ENCODE results near the gene MARS1.
A peak's percentile ranks its signal among the peaks of the same experiment; 100 is the strongest.

The MARS1 gene

GRCh38 chr12:57446292-57446960, 41.4 kb upstream of the MARS1 start:
- no peak overlapping the region for H3K4me3 ChIP-seq (ENCODE audit: low read length)
- TF ChIP-seq, protein P1, sequence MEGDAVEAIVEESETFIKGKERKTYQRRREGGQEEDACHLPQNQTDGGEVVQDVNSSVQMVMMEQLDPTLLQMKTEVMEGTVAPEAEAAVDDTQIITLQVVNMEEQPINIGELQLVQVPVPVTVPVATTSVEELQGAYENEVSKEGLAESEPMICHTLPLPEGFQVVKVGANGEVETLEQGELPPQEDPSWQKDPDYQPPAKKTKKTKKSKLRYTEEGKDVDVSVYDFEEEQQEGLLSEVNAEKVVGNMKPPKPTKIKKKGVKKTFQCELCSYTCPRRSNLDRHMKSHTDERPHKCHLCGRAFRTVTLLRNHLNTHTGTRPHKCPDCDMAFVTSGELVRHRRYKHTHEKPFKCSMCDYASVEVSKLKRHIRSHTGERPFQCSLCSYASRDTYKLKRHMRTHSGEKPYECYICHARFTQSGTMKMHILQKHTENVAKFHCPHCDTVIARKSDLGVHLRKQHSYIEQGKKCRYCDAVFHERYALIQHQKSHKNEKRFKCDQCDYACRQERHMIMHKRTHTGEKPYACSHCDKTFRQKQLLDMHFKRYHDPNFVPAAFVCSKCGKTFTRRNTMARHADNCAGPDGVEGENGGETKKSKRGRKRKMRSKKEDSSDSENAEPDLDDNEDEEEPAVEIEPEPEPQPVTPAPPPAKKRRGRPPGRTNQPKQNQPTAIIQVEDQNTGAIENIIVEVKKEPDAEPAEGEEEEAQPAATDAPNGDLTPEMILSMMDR (IDR thresholded peaks at IDR 0.05; ENCODE audit: insufficient read depth, low read depth, low read length, missing control alignments) = no peak
- no peak for DNase-seq (ENCODE audit: low read depth)

DNA sequence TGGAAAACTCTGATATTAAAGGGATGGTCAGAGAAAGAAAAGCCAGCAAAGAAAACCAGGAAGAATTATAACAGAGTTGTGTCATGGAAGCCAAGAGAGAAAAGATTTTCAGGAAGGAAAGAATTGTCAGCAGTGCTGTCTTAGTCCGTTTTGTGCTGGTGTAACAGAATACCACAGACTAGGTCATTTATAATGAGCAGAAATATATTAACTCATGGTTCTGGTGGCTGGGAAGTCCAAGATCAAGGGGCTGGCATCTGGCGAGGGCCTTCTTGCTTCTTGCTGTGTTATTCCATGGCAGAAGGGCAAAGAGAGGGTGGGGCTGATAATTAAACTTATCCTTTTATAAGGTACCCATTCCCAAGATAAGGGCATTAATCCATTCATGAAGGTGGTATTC, 39.2 kb upstream of the MARS1 start:
- TF ChIP-seq, protein P1 (IDR thresholded peaks at IDR 0.05; ENCODE audit: insufficient read depth, low read depth, low read length, missing control alignments) = no peak
- DNase-seq (ENCODE audit: low read depth) = no peak
- no peak overlapping the region for H3K4me3 ChIP-seq (ENCODE audit: low read length)

- H3K4me3 ChIP-seq (ENCODE audit: low read length) = no peak overlapping the region
- DNase-seq (ENCODE audit: low read depth) = no peak
- TF ChIP-seq, protein P1 (IDR thresholded peaks at IDR 0.05; ENCODE audit: insufficient read depth, low read depth, low read length, missing control alignments) = no peak
Observed at GRCh38 chr12:57449375-57449774, 38.5 kb upstream of the MARS1 start.

DNA sequence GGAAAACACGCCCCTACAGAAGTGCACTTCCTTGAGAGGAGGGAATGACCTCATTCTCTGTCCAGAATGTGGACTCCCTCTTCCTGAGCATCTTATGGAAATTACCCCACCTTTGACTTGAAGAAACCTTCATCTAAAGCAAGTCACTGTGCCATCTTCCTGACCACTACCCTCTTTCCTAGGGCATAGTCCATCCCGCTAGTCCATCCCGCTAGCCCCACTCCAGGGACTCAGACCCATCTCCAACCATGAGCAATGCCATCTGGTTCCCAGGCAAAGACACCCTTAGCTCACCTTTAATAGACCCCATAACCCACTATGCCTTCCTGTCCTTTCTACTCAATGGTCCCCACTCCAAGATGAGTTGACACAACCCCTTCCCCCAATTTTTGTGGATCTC, 37.8 kb upstream of the MARS1 start:
- TF ChIP-seq, protein P1 (IDR thresholded peaks at IDR 0.05; ENCODE audit: insufficient read depth, low read depth, low read length, missing control alignments) = no peak
- no peak overlapping the region for H3K4me3 ChIP-seq (ENCODE audit: low read length)
- no peak for DNase-seq (ENCODE audit: low read depth)

GRCh38 chr12:57451233-57451778, 36.6 kb upstream of the MARS1 start:
- TF ChIP-seq, protein P1 (IDR thresholded peaks at IDR 0.05; ENCODE audit: insufficient read depth, low read depth, low read length, missing control alignments) = no peak
- H3K4me3 ChIP-seq (ENCODE audit: low read length) = no peak overlapping the region
- DNase-seq (ENCODE audit: low read depth) = no peak

DNA sequence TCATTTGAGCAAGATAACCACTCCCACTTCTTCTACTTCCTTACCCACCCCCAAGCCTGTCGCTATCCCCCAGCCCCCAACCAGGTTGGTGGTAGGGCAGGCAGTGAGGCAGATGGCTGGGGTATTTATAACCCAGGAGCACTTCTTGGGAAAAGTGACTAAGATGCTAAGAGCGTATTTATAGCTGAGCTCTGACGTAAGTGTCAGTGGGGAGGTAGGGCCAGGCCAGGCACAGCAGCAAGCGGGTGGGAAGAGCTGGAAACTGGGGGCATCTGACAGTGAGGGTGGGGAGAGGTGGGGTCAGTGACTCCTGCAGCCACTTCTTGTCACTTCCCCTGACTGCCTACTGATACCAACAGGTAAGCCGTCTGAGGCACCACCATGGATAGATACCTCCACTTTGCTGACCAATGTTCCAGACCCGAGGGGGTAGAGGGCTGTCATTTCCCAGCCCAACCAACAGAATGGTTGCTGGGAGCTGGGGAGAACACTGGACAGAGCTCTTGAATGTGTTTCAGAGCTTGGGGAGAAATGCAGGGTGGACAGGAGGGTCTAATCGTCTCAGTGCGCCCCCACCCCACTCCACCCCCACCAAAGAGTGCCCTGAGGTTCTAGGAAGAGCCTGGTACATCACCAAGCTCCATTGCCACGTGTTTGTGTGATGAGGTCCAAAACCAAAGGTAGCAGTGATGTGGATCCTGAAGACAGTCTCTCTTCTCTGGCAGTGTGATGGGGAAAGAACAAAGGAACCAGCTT, 35.5 kb upstream of the MARS1 start:
- TF ChIP-seq, protein P1 (IDR thresholded peaks at IDR 0.05; ENCODE audit: insufficient read depth, low read depth, low read length, missing control alignments) = no peak
- H3K4me3 ChIP-seq (ENCODE audit: low read length) = no peak overlapping the region
- DNase-seq (ENCODE audit: low read depth) = peak; percentile 48
